K562 (cell line): ENCODE measurements around the gene ITGA11. TPM values are rescaled to one million over a fixed set of nuclear protein-coding genes. Genes with fewer than 3 reads are reported as not detected.

Experiments used
- ATAC-seq: fragments of 200-7000 bp; cut with Tn5 transposase; 3 replicates; pipeline ENCODE4 v1.9.1; 2020; ENCODE audit warnings: moderate library complexity
- BruUV-seq: library from RNA; stranded (reverse); fragments of 400-500 nt; replicated peaks from 2 replicates; lab custom pipeline; 2021; lab: Mats Ljungman, UMichigan
- CTCF ChIA-PET: fragments of 300-600 bp; formaldehyde crosslinking; extraction: SDS; loops from one replicate; lab custom pipeline; 2021; ENCODE audit warnings: low intra/inter-chr PET ratio; lab: Yijun Ruan, JAX
- POLR2A ChIA-PET: fragments of 300-600, 350-650 bp; sonication (Branson Sonifier 250); formaldehyde crosslinking; extraction: SDS; loops from one replicate; lab custom pipeline; 2021; ENCODE audit warnings: antibody characterized with exemption, inconsistent platforms; lab: Yijun Ruan, JAX
- DNase-seq, 4 experiments: peaks; one replicate each; pipeline versions ENCODE4 v3.0.0 to v3.0.0-alpha.2; 2011 to 2018; ENCODE audit warnings: low spot score in 3 of 4, mixed read lengths in 3 of 4; ENCODE audit errors: extremely low read depth in 1 of 4
- FAIRE-seq: peaks from 2 replicates; lab custom pipeline; 2011; peaks lifted over from hg19 to GRCh38; lab: Jason Lieb, UNC
- H2AFZ ChIP-seq: 2 replicates; pipeline ENCODE4 v1.6.0; 2011; ENCODE audit warnings: low read depth, low read length, control low read depth, inconsistent platforms
- H3K27ac ChIP-seq: fragments of 200-600 bp; 3 replicates; pipeline ENCODE4 v1.8.0; 2011; ENCODE audit warnings: low read depth, mild to moderate bottlenecking, control low read depth, inconsistent platforms, low read length, moderate library complexity, mixed read lengths; ENCODE audit errors: extremely low read depth
- H3K27me3 ChIP-seq, 2 experiments: fragments of 300-600 bp in 1 of 2; 2 replicates in 1 of 2; 3 replicates in 1 of 2; pipeline versions ENCODE4 v1.6.0 to v1.8.0; 2011; ENCODE audit warnings: inconsistent platforms in 2 of 2, low read length in 2 of 2, mild to moderate bottlenecking in 1 of 2, mixed read lengths in 1 of 2, moderate library complexity in 1 of 2; ENCODE audit not compliant: control insufficient read depth in 2 of 2, insufficient read depth in 2 of 2
- H3K36me3 ChIP-seq: fragments of 300-600 bp; 3 replicates; pipeline ENCODE4 v1.8.0; 2011; ENCODE audit warnings: mild to moderate bottlenecking, low read length, inconsistent platforms; ENCODE audit not compliant: control insufficient read depth, insufficient read depth
- H3K4me1 ChIP-seq, 2 experiments: fragments of 200-600 bp in 1 of 2; replicated peaks in 1 of 2; 2 replicates in 1 of 2; 3 replicates in 1 of 2; pipeline versions ENCODE4 v1.5.1 to v1.8.0; 2011; ENCODE audit warnings: inconsistent platforms in 2 of 2, low read length in 2 of 2, mild to moderate bottlenecking in 1 of 2, mixed read lengths in 1 of 2, moderate library complexity in 1 of 2; ENCODE audit not compliant: control insufficient read depth in 2 of 2, insufficient read depth in 2 of 2
- H3K4me2 ChIP-seq: 2 replicates; pipeline ENCODE4 v1.6.1; 2011; ENCODE audit warnings: low read length, control low read depth, inconsistent platforms, mixed read lengths; ENCODE audit not compliant: insufficient read depth
- H3K4me3 ChIP-seq: fragments of 200-600 bp; sonication (generic), shearing (Covaris generic); 2 replicates; pipeline ENCODE4 v1.5.1; 2016; ENCODE audit warnings: control low read depth, inconsistent platforms
- H3K79me2 ChIP-seq: fragments of 200-600 bp; 3 replicates; pipeline ENCODE4 v1.8.0; 2011; ENCODE audit warnings: low read length, inconsistent platforms; ENCODE audit not compliant: control insufficient read depth, insufficient read depth
- H3K9ac ChIP-seq, 2 experiments: 2 replicates each; pipeline versions ENCODE4 v1.6.0 to v1.6.1; 2011; ENCODE audit warnings: low read depth in 2 of 2, low read length in 2 of 2, control low read depth in 1 of 2, inconsistent platforms in 1 of 2, mild to moderate bottlenecking in 1 of 2, mixed read lengths in 1 of 2; ENCODE audit not compliant: insufficient read depth in 1 of 2
- H3K9me1 ChIP-seq: one replicate; pipeline ENCODE4 v1.6.0; 2011; ENCODE audit warnings: inconsistent platforms, mild to moderate bottlenecking, low read length, moderate library complexity; ENCODE audit not compliant: control insufficient read depth, insufficient read depth
- H3K9me3 ChIP-seq: replicated peaks from 2 replicates; pipeline ENCODE4 v1.5.1; 2011; ENCODE audit warnings: low read depth, low read length, inconsistent platforms; ENCODE audit not compliant: control insufficient read depth, insufficient read depth
- H4K20me1 ChIP-seq: replicated peaks from 2 replicates; pipeline ENCODE4 v1.6.1; 2011; ENCODE audit warnings: low read length, inconsistent platforms, mixed read lengths; ENCODE audit not compliant: control insufficient read depth, insufficient read depth
- C11orf30 ChIP-seq: fragments of 450-650 bp; IDR thresholded peaks from 2 replicates; pipeline ENCODE4 v1.6.1; 2016; ENCODE audit warnings: low read depth, mild to moderate bottlenecking
- CBFA2T3 ChIP-seq: fragments of 450-650 bp; IDR thresholded peaks from 2 replicates; pipeline ENCODE4 v1.6.1; 2017
- ETS1 ChIP-seq: conservative IDR thresholded peaks from 2 replicates; pipeline ENCODE4 v1.6.1; 2011; ENCODE audit warnings: low read depth, mild to moderate bottlenecking, low read length; ENCODE audit not compliant: control insufficient read depth
- GATAD2A ChIP-seq: fragments of 450-650 bp; IDR thresholded peaks from 2 replicates; pipeline ENCODE4 v1.6.1; 2017
- KAT7 ChIP-seq: sonication (generic); formaldehyde crosslinking; IDR thresholded peaks from 2 replicates; pipeline ENCODE4 v1.8.0; 2022; ENCODE audit warnings: missing genetic modification reagents, mild to moderate bottlenecking, borderline replicate concordance
- KDM5B ChIP-seq: fragments of 200-600 bp; sonication (generic); IDR thresholded peaks from 2 replicates; pipeline ENCODE4 v1.6.1; 2012; ENCODE audit warnings: low read depth, mild to moderate bottlenecking, moderate library complexity, low read length, control low read depth, inconsistent platforms; ENCODE audit not compliant: insufficient replicate concordance
- L3MBTL2 ChIP-seq: fragments of 450-650 bp; IDR thresholded peaks from 2 replicates; pipeline ENCODE4 v1.6.1; 2016; ENCODE audit warnings: mild to moderate bottlenecking, moderate library complexity
- MTA2 ChIP-seq: fragments of 450-650 bp; IDR thresholded peaks from 2 replicates; pipeline ENCODE4 v1.6.1; 2016; ENCODE audit warnings: low read depth
- NR2F6 ChIP-seq: fragments of 450-650 bp; formaldehyde crosslinking; IDR thresholded peaks from 2 replicates; pipeline ENCODE4 v1.4.0; 2020; ENCODE audit warnings: mild to moderate bottlenecking
- PHF21A ChIP-seq: fragments of 450-650 bp; IDR thresholded peaks from 2 replicates; pipeline ENCODE4 v1.6.1; 2017; ENCODE audit warnings: low read depth, borderline replicate concordance
- RBBP5 ChIP-seq: fragments of 200-600 bp; sonication (generic); IDR thresholded peaks from 2 replicates; pipeline ENCODE4 v1.6.1; 2012; ENCODE audit warnings: borderline replicate concordance, mild to moderate bottlenecking, low read length, control low read depth, inconsistent platforms; ENCODE audit not compliant: insufficient read depth, poor library complexity, severe bottlenecking
- RBFOX2 ChIP-seq: fragments of 200-400 bp; formaldehyde crosslinking; IDR thresholded peaks from 2 replicates; pipeline ENCODE4 v1.6.1; 2017; ENCODE audit warnings: low read depth, mild to moderate bottlenecking, low read length, moderate library complexity
- TCF15 ChIP-seq: fragments of 250-450 bp; sonication (Bioruptor Pico); IDR thresholded peaks from 2 replicates; pipeline ENCODE4 v1.8.0; 2022; ENCODE audit warnings: moderate library complexity, mild to moderate bottlenecking, inconsistent platforms
- TCFL5 ChIP-seq: fragments of 250-450 bp; sonication (Bioruptor Pico); conservative IDR thresholded peaks from 2 replicates; pipeline ENCODE4 v1.6.1; 2021; ENCODE audit warnings: mild to moderate bottlenecking, moderate library complexity, matching md5 sums
- WGBS: fragments of 100-300 bp; shearing (Covaris generic); methylation state at CpG from one replicate; pipeline ENCODE4 v1.1.6; 2016; ENCODE audit warnings: low coverage, mixed read lengths; ENCODE audit not compliant: insufficient coverage; ENCODE audit errors: missing lambda C conversion rate; 5-methylcytosine and 5-hydroxymethylcytosine counted together
- in situ Hi-C: fragments of 300-500 bp; cut with MboI; formaldehyde crosslinking; loops from 4 replicates; pipeline ENCODE4 v1.15.0; 2018; ENCODE audit warnings: inconsistent platforms, mixed read lengths
- intact Hi-C: fragments of 100-400 bp; cut with micrococcal nuclease; formaldehyde crosslinking; loops from 2 replicates; pipeline ENCODE4 v1.14.2; 2022
- polyA plus RNA-seq, 8 experiments: library from polyadenylated mRNA; depleted of rRNA in 4 of 8; stranded (reverse) in 5 of 8; unstranded in 3 of 8; fragments of >200 nt; fragmentation: Nextera tagmentation in 2 of 8; fragmentation: Illumina TruSeq in 1 of 8; extraction: Ambion mirVana in 2 of 8; extraction: Trizol in 1 of 8; gene quantifications; 2 replicates each; pipeline versions ENCODE4 v1.2.1 to v1.2.3, GENCODE V29; 2011 to 2014; ENCODE audit warnings: inconsistent platforms in 1 of 8, missing spikeins in 1 of 8
- total RNA-seq, 7 experiments: library from RNA; depleted of rRNA in 6 of 7; stranded (reverse); fragments of >200 nt in 6 of 7; fragmentation: Illumina TruSeq in 2 of 7; extraction: Trizol in 2 of 7; gene quantifications; 2 replicates each; pipeline versions ENCODE4 v1.2.1 to v1.2.3, GENCODE V29; 2011 to 2021; ENCODE audit warnings: low replicate concordance in 1 of 7
- TF ChIP-seq, protein P1 (sequence below): fragments of 450-650 bp; formaldehyde crosslinking; IDR thresholded peaks from 2 replicates; pipeline ENCODE4 v1.4.0; 2022; ENCODE audit warnings: missing genetic modification characterization
- TF ChIP-seq, protein P2 (sequence below): sonication (generic); formaldehyde crosslinking; IDR thresholded peaks from 2 replicates; pipeline ENCODE4 v1.8.1; 2022; ENCODE audit warnings: missing genetic modification reagents
- TF ChIP-seq, protein P3 (sequence below): fragments of 250-450 bp; sonication (Bioruptor Pico); IDR thresholded peaks from 2 replicates; pipeline ENCODE4 v1.6.1; 2021; ENCODE audit warnings: mild to moderate bottlenecking

The ITGA11 gene
- total and polyA plus RNA-seq, 9 of the 15 experiments (the other 6 are each of a cell fraction or from before 2014, with no cell fraction given): 0.01 TPM; not detected in 8

DNA sequence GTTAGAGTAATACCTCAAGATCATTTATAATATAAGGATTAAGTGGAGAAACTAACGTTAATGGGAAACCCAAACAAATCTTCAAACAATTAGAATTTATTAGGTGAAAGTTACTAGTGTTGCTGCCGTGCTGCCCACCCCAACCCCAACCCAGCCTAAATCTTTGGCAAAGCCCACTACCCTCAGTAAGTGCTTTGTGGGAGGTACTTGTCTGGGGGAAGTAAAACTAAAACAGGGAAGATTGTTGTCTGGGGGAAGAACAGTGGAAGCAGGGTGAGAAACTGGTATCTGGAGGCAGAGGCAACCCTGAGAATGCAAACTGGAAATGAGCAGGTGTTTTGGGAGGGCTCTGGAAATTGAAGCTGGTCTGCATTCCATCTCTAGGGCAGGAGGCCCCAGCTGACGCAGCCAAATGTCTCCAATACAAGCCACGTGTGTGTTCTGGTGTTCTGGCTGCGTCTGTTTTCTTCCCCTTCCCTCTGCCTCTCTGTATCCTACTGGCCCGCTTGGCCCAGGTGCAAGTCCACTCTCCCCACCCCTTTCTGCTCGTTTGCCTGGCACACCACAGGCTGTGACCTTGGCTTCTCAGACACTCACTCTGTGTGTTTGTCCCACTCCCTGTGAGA is 121.7 kb downstream of the ITGA11 start (continued):
- TF ChIP-seq, protein P1, sequence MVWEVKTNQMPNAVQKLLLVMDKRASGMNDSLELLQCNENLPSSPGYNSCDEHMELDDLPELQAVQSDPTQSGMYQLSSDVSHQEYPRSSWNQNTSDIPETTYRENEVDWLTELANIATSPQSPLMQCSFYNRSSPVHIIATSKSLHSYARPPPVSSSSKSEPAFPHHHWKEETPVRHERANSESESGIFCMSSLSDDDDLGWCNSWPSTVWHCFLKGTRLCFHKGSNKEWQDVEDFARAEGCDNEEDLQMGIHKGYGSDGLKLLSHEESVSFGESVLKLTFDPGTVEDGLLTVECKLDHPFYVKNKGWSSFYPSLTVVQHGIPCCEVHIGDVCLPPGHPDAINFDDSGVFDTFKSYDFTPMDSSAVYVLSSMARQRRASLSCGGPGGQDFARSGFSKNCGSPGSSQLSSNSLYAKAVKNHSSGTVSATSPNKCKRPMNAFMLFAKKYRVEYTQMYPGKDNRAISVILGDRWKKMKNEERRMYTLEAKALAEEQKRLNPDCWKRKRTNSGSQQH (CRISPR knock-in tag): no peak
- TF ChIP-seq, protein P2, sequence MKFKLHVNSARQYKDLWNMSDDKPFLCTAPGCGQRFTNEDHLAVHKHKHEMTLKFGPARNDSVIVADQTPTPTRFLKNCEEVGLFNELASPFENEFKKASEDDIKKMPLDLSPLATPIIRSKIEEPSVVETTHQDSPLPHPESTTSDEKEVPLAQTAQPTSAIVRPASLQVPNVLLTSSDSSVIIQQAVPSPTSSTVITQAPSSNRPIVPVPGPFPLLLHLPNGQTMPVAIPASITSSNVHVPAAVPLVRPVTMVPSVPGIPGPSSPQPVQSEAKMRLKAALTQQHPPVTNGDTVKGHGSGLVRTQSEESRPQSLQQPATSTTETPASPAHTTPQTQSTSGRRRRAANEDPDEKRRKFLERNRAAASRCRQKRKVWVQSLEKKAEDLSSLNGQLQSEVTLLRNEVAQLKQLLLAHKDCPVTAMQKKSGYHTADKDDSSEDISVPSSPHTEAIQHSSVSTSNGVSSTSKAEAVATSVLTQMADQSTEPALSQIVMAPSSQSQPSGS (CRISPR knock-in tag): no peak
- no peak for TF ChIP-seq GATAD2A

DNA sequence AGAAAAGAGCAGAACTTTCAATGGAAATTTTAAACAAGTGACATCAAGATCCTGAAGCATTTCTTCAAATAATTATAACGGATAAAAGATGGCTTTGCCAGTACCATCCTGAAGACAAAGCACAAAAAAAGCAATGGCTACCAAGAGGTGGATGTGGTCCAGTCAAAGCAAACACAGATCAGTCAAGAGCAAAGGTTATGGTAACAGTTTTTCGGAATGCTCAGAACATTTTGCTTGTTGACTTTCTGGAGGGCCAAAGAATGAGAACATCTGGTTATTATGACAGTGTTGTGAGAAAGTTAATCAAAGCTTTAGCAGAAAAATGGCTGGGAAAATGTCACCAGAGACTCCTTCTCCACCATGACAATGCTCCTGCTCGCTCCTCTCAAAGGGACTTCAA is 122.9 kb downstream of the ITGA11 start:
- POLR2A ChIA-PET: no interaction called here
- no peak for FAIRE-seq
- TF ChIP-seq TCF15 (no peak), KDM5B (no peak), NR2F6 (CRISPR knock-in tag) (no peak), C11orf30 (no peak), ETS1 (no peak), TCFL5 (no peak), KAT7 (CRISPR knock-in tag) (no peak), MTA2 (no peak), PHF21A (no peak), L3MBTL2 (no peak), CBFA2T3 (no peak), RBBP5 (no peak), RBFOX2 (no peak)
- TF ChIP-seq, protein P3, sequence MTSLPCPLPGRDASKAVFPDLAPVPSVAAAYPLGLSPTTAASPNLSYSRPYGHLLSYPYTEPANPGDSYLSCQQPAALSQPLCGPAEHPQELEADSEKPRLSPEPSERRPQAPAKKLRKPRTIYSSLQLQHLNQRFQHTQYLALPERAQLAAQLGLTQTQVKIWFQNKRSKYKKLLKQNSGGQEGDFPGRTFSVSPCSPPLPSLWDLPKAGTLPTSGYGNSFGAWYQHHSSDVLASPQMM (CRISPR knock-in tag): no peak

More for the DNA sequence above, 122.9 kb downstream of the ITGA11 start:
- DNase-seq (no peak), ATAC-seq (no peak)
- H4K20me1 ChIP-seq: 0 out of 2 replicates have a peak, but pooled peaks cover 5% of the 10 kb centered on the region
- H3K27ac ChIP-seq: no peak overlapping the region
- CTCF ChIA-PET: no interaction called here
- no peak overlapping the region for H3K9ac ChIP-seq
- no peaks in the 10 kb centered on the region for H3K9me1 ChIP-seq
- no peaks in the 10 kb centered on the region for H3K79me2 ChIP-seq
- in situ Hi-C loops: no loop called here
- no peaks in the 10 kb centered on the region; a peak in 1 of 5 replicates for H3K4me1 ChIP-seq
- BruUV-seq: no TSS peak
- H3K4me3 ChIP-seq: no peak overlapping the region
- no peaks in the 10 kb centered on the region for H3K36me3 ChIP-seq
- WGBS: 2% methylated on average over 3 of the region's 3 CpGs
- H3K9me3 ChIP-seq: no peaks in the 10 kb centered on the region
- H3K4me2 ChIP-seq: no peak overlapping the region
- H3K27me3 ChIP-seq: peaks cover 30 to 52% of the 10 kb centered on the region in 2 experiments
- intact Hi-C loops: no loop called here
- no peak overlapping the region for H2AFZ ChIP-seq
